Endothelial cell of umbilical vein (primary cell): ENCODE measurements around the gene RELT. TPM values are rescaled to one million over a fixed set of nuclear protein-coding genes. Genes with fewer than 3 reads are reported as not detected.

Source experiments
- BruUV-seq: library from RNA; stranded (reverse); fragments of 400-500 nt; replicated peaks from 2 replicates; lab custom pipeline; 2021; lab: Mats Ljungman, UMichigan
- CTCF ChIA-PET: fragments of 300-600, 350-600 bp; sonication (Branson Sonifier 250); formaldehyde crosslinking; loops from one replicate; lab custom pipeline; 2021; ENCODE audit warnings: antibody characterized with exemption, inconsistent platforms; lab: Charles Lee
- POLR2A ChIA-PET: fragments of 300-600, 350-600 bp; sonication (Branson Sonifier 250); formaldehyde crosslinking; loops from one replicate; lab custom pipeline; 2021; ENCODE audit warnings: antibody characterized with exemption, inconsistent platforms; lab: Charles Lee
- DNase-seq: peaks from one replicate; pipeline ENCODE4 v3.0.0-alpha.2; 2011; ENCODE audit warnings: low read depth, low spot score
- FAIRE-seq: peaks from 2 replicates; lab custom pipeline; 2011; peaks lifted over from hg19 to GRCh38; lab: Jason Lieb, UNC
- H2AFZ ChIP-seq: 2 replicates; pipeline ENCODE4 v1.6.0; 2012; ENCODE audit warnings: low read depth, low read length, control low read depth, inconsistent platforms
- H3K27ac ChIP-seq: 2 replicates; pipeline ENCODE4 v1.5.1; 2011; ENCODE audit warnings: low read depth, mild to moderate bottlenecking, control low read depth, low read length, moderate library complexity; ENCODE audit not compliant: insufficient read depth
- H3K27me3 ChIP-seq, 2 experiments: 2 replicates each; pipeline versions ENCODE4 v1.6.0 to v1.6.1; 2011; ENCODE audit warnings: low read length in 2 of 2, mixed read lengths in 1 of 2; ENCODE audit not compliant: control insufficient read depth in 2 of 2, insufficient read depth in 2 of 2
- H3K36me3 ChIP-seq, 2 experiments: 2 replicates in 1 of 2; 3 replicates in 1 of 2; pipeline ENCODE4 v1.5.1; 2011; ENCODE audit warnings: low read length in 2 of 2, mild to moderate bottlenecking in 1 of 2, moderate library complexity in 1 of 2; ENCODE audit not compliant: control insufficient read depth in 2 of 2, insufficient read depth in 2 of 2; ENCODE audit errors: extremely low read depth in 1 of 2
- H3K4me1 ChIP-seq: 3 replicates; pipeline ENCODE4 v1.5.1; 2011; ENCODE audit warnings: mild to moderate bottlenecking, low read length; ENCODE audit not compliant: control insufficient read depth, insufficient read depth; ENCODE audit errors: extremely low read depth
- H3K4me2 ChIP-seq: 2 replicates; pipeline ENCODE4 v1.6.1; 2011; ENCODE audit warnings: low read length, control low read depth, mixed read lengths; ENCODE audit not compliant: insufficient read depth
- H3K4me3 ChIP-seq, 3 experiments: fragments of 200-600 bp in 1 of 3; sonication (generic), shearing (Covaris generic) in 1 of 3; replicated peaks in 1 of 3; 2 replicates each; pipeline ENCODE4 v1.5.1; 2011 to 2016; ENCODE audit warnings: control low read depth in 3 of 3, low read length in 3 of 3, mild to moderate bottlenecking in 2 of 3, inconsistent platforms in 1 of 3, low read depth in 1 of 3, moderate library complexity in 1 of 3; ENCODE audit not compliant: insufficient read depth in 1 of 3
- H3K79me2 ChIP-seq: 2 replicates; pipeline ENCODE4 v1.6.0; 2012; ENCODE audit warnings: low read length, inconsistent platforms; ENCODE audit not compliant: control insufficient read depth, insufficient read depth
- H3K9ac ChIP-seq: replicated peaks from 2 replicates; pipeline ENCODE3; 2011; ENCODE audit warnings: low read length, control low read depth; ENCODE audit not compliant: insufficient read depth; ENCODE audit errors: extremely low read depth
- H3K9me1 ChIP-seq: replicated peaks from 3 replicates; pipeline ENCODE4 v1.6.0; 2011; ENCODE audit warnings: mild to moderate bottlenecking, low read length; ENCODE audit not compliant: control insufficient read depth, insufficient read depth; ENCODE audit errors: extremely low read depth
- H3K9me3 ChIP-seq: replicated peaks from 2 replicates; pipeline ENCODE4 v1.5.1; 2012; ENCODE audit warnings: low read length, inconsistent platforms; ENCODE audit not compliant: control insufficient read depth, insufficient read depth
- H4K20me1 ChIP-seq: replicated peaks from 2 replicates; pipeline ENCODE3; 2011; ENCODE audit warnings: mild to moderate bottlenecking, low read length; ENCODE audit not compliant: control insufficient read depth, insufficient read depth; ENCODE audit errors: extremely low read depth
- EZH2 ChIP-seq: IDR thresholded peaks from 2 replicates; pipeline ENCODE4 v1.6.1; 2012; ENCODE audit warnings: borderline replicate concordance, low read depth, mild to moderate bottlenecking, moderate library complexity, low read length, inconsistent platforms; ENCODE audit not compliant: severe bottlenecking
- FOS ChIP-seq: IDR thresholded peaks from 2 replicates; pipeline ENCODE4 v1.6.1; 2011; ENCODE audit warnings: mild to moderate bottlenecking, low read length, moderate library complexity, borderline replicate concordance; ENCODE audit not compliant: insufficient read depth
- GATA2 ChIP-seq: IDR thresholded peaks from 2 replicates; pipeline ENCODE4 v1.7.0; 2011; ENCODE audit warnings: low read depth, mild to moderate bottlenecking, moderate library complexity, mixed read lengths, low read length; ENCODE audit not compliant: insufficient read length, insufficient read depth
- JUN ChIP-seq: IDR thresholded peaks from 2 replicates; pipeline ENCODE4 v1.6.1; 2011; ENCODE audit warnings: borderline replicate concordance, low read depth; ENCODE audit not compliant: insufficient read length, insufficient read depth
- MAX ChIP-seq: IDR thresholded peaks from 2 replicates; pipeline ENCODE4 v1.6.1; 2011; ENCODE audit not compliant: insufficient read depth, insufficient read length
- MYC ChIP-seq: IDR thresholded peaks from one replicate; pipeline ENCODE4 v1.6.1; 2011; ENCODE audit warnings: mild to moderate bottlenecking, low read depth, low read length
- POLR2A ChIP-seq: IDR thresholded peaks from 2 replicates; pipeline ENCODE4 v1.6.1; 2012; ENCODE audit warnings: low read depth, mild to moderate bottlenecking, control low read depth, low read length
- POLR2AphosphoS5 ChIP-seq: IDR thresholded peaks from 2 replicates; pipeline ENCODE4 v1.6.1; 2012; ENCODE audit warnings: low read depth, mild to moderate bottlenecking, control low read depth, low read length, moderate library complexity; ENCODE audit not compliant: insufficient read depth
- dilution Hi-C: fragments of 300-500 bp; cut with MboI; formaldehyde crosslinking; loops from one replicate; pipeline ENCODE4 v1.15.0; 2019; ENCODE audit warnings: low sequenced_read_pairs; ENCODE audit not compliant: extremely low pct_ligation_motif_present
- intact Hi-C: fragments of 100-400 bp; cut with micrococcal nuclease; formaldehyde crosslinking; loops from one replicate; pipeline ENCODE4 v1.10.0; 2022
- polyA plus RNA-seq, 4 experiments: library from polyadenylated mRNA; depleted of rRNA in 3 of 4; stranded (reverse) in 3 of 4; unstranded in 1 of 4; fragments of >200 nt; gene quantifications; 2 replicates each; pipeline versions ENCODE4 v1.2.1 to v1.2.3, GENCODE V29; 2011 to 2012; ENCODE audit warnings: missing spikeins in 1 of 4
- total RNA-seq: library from RNA; stranded (reverse); gene quantifications from 2 replicates; pipeline ENCODE4 v1.2.3, GENCODE V29; 2021
- TF ChIP-seq, protein P1 (sequence below), 2 donors: IDR thresholded peaks; 1 replicate in 1 of 2; 2 replicates in 1 of 2; pipeline ENCODE4 v1.5.1; 2011; ENCODE audit warnings: low read length in 2 of 2, mild to moderate bottlenecking in 2 of 2, moderate library complexity in 2 of 2, control low read depth in 1 of 2, inconsistent platforms in 1 of 2, low read depth in 1 of 2; ENCODE audit not compliant: insufficient read depth in 1 of 2; ENCODE audit errors: extremely low read depth in 1 of 2

RELT gene
- total and polyA plus RNA-seq, 2 donors (not counting 3 experiments of a cell fraction or from before 2014, with no cell fraction given): 6.7 to 13.1 TPM

DNA sequence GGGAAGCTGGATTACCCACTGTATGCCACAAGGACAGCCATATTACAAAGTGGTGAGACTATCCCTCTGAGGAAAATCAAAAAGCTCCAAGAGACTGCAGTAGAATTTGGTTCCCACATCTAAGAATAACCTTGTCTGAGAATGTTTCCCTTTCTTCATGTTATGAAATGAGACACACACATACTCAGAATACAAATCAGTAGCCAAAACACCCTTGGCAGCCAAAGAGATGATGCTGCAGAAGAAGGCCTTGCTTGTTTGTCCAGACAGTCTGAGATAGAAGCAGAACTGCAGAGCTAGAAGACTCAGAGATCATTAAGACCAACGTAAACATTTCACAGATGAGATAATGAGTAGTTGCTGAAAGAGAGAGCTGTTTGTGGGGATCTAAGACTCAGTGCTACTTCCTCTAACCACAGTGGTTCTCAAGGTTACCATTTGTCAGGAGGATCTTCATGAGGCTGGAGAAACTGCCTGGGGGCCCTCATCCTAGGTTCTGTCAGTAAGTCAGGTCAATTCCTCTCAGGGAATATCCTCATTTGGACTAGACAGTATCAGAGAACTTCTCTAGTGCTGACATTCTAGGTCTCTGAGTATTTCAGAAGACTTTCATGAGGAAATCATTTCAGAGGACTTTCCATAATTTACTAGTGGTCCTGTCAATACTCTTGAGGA lies 38.9 kb downstream of the RELT start:
- H4K20me1 ChIP-seq: no peaks in the 10 kb centered on the region
- no peak overlapping the region for H3K27ac ChIP-seq
- DNase-seq: no peak
- H3K4me2 ChIP-seq: no peak overlapping the region
- H3K79me2 ChIP-seq: no peaks in the 10 kb centered on the region
- dilution Hi-C loops: no loop called here
- FAIRE-seq: peak; percentile 21
- peaks cover 9% of the 10 kb centered on the region for H3K4me1 ChIP-seq
- ChIA-PET CTCF (interaction anchor here (0.6 to 3.2 kb wide), 10 partner anchors 8 to 1439 kb away, joined by 3 to 10 read pairs (median 4); no protein-coding TSS in a partner anchor), POLR2A (no interaction called here)
- H2AFZ ChIP-seq: no peak overlapping the region
- no peaks in the 10 kb centered on the region for H3K9me1 ChIP-seq
- H3K27me3 ChIP-seq: no peaks in the 10 kb centered on the region
- H3K36me3 ChIP-seq: no peaks in the 10 kb centered on the region
- intact Hi-C loops: no loop called here
- TF ChIP-seq MAX (no peak), GATA2 (no peak), POLR2A (no peak), EZH2 (no peak), JUN (no peak), FOS (no peak), MYC (no peak), POLR2AphosphoS5 (no peak)
- TF ChIP-seq, protein P1, sequence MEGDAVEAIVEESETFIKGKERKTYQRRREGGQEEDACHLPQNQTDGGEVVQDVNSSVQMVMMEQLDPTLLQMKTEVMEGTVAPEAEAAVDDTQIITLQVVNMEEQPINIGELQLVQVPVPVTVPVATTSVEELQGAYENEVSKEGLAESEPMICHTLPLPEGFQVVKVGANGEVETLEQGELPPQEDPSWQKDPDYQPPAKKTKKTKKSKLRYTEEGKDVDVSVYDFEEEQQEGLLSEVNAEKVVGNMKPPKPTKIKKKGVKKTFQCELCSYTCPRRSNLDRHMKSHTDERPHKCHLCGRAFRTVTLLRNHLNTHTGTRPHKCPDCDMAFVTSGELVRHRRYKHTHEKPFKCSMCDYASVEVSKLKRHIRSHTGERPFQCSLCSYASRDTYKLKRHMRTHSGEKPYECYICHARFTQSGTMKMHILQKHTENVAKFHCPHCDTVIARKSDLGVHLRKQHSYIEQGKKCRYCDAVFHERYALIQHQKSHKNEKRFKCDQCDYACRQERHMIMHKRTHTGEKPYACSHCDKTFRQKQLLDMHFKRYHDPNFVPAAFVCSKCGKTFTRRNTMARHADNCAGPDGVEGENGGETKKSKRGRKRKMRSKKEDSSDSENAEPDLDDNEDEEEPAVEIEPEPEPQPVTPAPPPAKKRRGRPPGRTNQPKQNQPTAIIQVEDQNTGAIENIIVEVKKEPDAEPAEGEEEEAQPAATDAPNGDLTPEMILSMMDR (IDR thresholded peaks at IDR 0.05; ENCODE audit: extremely low read depth in 1 of 2, insufficient read depth in 1 of 2, low read depth in 1 of 2, low read length in 2 of 2): no peak
- no peaks in the 10 kb centered on the region for H3K9me3 ChIP-seq
- no peak overlapping the region for H3K4me3 ChIP-seq
- no TSS peak for BruUV-seq
- no peak overlapping the region for H3K9ac ChIP-seq
